ENCODE measurements around the gene NR0B2.
"Not testable (repeated sequence)": the region's sequence is repeated elsewhere in the genome, so short reads cannot be mapped to it uniquely, and the experiment has no call there.

Gene NR0B2, protein sequence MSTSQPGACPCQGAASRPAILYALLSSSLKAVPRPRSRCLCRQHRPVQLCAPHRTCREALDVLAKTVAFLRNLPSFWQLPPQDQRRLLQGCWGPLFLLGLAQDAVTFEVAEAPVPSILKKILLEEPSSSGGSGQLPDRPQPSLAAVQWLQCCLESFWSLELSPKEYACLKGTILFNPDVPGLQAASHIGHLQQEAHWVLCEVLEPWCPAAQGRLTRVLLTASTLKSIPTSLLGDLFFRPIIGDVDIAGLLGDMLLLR

DNA sequence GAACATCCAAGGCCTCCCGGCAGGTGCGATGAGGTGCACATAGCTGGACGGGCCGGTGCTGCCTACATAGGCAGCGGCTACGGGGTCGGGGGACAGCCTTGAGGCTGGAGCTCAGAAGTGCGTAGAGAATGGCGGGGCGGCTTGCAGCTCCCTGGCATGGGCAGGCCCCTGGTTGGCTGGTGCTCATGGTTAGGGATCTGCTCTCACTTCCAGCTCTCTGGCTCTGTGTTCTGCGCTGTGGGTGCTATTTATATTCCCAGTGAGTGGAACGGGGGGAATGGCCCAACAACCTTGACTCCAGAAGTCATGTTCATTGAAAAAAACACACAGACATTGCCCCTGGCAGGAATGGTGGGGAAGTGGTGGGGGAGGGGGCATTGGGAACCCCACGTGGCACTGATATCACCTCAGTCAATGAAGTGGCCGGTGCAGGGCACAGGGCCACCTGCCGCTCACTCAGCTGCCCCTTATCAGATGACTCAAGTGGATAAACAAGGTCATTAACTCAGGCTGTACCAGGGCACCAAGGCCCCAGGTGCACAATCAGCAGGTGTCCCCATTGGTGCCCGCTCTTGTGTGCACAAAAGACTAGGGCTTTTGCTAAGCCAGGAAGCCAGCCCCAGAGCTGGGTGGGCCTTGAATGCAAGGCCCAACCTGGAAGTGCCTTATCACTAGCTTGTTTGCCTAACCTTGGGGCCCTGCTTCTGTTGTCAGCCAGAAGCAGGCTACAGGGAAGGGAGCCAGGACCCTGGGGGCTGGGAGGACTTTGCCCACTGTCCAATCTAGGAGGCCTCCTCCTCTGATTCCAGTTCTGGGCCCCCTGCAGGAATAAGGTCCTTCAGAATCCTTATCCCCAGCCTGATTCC lies at the start of gene NR0B2:
NR0B2 (minus strand) TSS at position 222 of the 866 bp plus-strand sequence; CDS start at position 187, 35 bp downstream.
- no peak for DNase-seq

DNA sequence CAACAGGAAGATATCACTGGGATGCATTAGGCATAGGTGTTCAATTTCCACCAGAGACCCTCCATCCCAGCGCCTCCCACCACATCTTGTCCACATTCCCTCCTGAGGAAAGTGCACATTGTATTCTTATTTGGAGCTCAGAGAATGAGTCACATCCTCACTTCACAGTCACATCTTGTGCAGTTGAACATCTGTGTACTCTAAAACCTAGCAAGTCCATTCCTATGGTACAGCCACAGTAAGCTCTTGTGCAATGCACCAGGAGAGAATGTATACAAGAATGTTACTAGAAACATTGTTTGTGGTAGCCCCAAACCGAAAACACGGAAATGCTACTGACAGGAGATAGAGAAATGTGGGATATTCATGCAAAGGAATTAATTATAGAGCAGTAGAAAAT lies 48.1 kb upstream of the NR0B2 start:
- DNase-seq = no peak

DNA sequence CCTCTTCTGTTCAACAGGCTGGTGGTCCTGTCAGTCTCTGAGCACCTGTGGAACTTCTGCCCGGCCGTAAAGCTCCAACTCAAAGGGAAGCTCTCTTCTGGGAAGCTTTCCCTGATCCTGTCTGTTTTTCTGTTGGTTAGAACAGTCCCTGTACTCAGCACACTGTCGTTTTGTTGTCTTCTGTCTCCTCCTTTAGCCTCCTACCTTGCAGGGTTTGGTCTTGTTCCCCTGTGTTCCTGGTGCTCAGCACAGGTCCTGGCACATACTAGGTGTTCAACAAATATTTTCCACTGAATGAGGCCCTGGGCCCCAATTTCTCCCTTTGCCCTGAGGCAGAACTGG lies 46.8 kb upstream of the NR0B2 start:
- DNase-seq = no peak

DNA sequence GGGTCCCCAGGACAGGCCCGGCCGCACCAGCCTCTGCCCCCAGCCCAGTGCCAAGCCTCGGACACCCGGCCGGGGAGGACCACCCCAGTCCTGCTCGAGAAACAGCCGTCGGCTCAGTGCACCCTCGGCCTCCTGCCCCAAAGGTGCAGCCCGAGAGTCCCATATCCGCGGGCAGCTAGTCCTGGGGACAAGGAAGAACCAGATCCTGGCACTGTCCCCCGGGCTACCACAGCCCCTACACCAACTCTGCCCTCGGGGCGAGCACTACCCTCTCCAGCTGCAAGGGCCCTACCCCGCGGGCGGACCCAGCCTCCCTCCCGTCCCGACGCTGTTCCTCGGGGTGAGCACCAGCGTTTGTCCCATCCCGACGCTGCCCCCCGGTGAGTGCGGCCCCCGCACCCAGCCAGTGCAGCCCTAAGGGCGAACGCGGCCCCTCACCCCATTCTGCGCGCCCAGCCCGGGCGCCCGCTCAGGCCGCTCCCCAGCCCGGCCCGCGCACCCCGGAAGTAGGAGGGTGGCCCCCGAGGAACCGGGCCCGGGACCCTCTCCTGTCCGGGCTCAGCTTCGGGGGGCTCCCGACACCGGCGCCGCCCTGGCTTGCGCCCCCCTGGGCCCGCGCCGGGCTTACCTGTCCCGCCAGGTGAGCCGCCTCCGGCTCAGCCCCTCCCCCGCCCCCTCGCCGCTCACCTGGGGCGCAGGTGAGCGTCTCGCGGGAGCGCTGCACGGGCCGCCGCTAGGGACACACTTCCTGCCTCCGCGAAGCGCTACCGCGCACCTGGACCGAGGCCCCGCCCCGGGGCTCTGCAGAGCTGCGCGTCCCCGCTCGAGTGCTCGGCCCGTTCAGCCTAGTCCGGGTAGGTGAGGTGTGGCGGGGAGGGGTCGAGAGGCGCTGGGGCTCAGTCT lies 46.2 kb upstream of the NR0B2 start, which contains the start of gene KDF1:
KDF1 (minus strand) TSS at position 747 of the 903 bp plus-strand sequence. CDS start 8,088 bp downstream, outside the sequence.
- DNase-seq = peak; percentile 16

DNA sequence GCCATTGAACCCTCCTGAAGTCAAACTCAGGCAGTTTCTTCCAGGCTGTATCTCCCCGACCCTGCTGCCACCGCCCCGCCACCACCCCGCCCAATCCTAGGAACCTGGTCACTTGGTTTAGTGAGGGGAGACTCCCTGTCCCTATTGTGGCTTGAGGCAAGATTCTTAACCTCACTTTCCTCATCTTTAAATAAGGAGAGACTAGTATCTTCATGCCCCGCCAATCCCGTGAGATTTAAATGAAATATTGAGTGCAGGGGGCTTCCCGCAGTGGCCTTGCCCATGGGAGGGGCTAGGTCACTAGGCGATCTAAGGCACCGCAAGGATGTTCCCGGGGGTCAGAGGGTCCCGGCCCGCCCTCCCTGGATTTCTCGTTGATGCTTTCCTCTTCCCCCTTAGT lies 45.5 kb upstream of the NR0B2 start:
- no peak for DNase-seq

DNA sequence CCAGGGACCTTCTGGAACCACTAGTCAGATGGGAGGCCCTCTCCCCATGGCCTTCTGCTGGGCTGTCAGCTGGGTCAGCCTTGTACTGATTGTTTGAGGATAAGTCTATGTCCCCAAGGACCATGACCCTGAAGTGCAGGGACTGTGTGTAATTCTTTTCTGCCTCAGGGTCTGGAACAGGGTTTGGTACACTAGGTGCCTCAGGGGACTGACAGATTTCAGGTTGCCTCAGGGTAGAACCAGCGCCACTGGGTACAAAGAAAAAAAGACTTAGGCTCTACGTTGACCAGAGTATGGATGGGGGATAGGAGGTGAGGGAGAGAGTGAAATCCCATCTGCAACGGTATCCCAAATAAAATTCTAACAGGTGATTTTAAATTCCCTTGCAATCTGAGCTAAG lies 43.5 kb upstream of the NR0B2 start:
- no peak for DNase-seq

DNA sequence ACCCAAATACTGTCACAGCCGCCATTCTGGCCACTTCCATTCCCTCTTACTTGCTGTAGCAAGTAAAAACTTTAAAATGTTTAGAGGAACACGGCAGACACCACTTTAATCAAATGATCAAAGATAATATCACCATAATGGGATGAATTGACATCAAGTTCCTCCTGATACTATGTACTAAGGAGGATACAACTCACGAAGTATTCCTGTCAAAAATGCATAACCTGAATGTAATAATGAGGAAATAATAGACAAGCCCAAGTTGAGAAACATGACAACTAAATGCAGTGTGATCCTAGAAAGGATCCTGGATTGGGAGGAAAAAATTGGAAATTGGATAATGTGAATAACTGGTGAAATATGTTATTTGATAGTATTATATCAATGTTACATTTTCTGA lies 42.5 kb upstream of the NR0B2 start:
- DNase-seq = no peak

DNA sequence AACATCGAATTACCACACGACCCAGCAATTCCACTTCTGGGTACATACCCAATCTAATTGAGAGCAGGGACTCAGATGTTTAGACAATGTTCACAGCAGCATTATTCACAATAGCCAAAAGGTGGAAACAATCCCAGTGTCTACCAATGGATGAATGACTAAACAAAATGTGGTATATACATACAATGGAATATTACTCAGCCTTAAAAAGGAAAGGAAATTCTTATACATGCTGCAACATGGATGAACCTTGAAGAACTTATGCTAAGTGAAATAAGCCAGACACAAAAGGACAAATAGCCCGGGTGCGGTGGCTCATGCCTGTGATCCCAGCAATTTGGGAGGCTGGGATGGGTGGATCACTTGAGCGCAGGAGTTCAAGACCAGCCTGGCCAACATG lies 39.6 kb upstream of the NR0B2 start:
- no peak for DNase-seq

DNA sequence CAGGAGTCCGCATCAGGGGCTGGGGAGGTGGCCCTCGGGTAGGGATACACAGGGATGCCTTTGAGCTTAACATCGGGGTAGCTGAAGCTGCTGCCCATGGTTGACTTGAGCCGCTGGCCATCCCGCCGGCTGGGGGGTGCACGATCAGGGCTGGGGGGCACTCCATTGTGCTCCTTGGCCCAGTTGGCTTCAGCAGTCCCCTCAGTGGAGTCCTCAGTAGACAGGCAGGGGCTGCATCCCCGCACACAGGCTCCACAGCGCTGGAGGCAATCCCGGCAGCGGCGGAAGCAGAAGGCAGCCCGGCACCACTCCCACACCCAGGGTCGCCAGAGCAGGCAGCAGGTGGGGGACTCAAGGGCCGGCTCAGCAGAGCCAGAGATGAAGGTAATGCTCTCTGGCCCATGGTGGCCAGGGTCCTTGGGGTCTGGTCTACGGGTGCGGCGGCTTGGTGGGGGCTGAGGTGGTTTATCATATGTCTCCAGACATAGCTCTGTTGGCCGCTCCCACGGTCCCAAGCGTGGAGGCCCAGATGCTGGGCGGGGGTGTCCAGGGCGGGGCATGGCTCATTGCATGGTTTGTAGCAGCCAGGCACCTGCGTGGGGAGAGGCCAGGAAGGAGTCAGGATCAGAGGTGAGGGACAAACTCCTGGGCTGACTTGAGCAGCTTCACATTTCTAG lies 38.2 kb upstream of the NR0B2 start:
- no peak for DNase-seq

DNA sequence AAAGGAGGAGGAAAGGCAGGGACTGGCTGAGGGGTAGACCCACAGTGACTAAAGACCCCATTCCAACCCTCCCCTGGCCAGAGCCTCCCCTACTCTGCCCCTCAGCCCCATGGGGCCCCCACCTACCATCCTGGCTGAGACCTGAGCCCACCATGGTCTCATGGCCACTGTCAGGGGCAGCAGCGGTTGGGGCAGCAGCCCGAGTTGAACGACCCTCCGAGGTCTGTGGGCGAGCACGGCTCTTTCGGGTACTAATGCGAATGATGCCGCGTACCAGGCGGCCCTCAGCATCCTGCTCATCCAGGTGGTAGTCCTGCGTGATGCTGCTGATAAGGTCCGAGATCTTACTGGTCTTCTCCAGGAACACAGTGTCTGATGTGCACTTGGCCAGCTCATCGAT lies 37.4 kb upstream of the NR0B2 start:
- no peak for DNase-seq

DNA sequence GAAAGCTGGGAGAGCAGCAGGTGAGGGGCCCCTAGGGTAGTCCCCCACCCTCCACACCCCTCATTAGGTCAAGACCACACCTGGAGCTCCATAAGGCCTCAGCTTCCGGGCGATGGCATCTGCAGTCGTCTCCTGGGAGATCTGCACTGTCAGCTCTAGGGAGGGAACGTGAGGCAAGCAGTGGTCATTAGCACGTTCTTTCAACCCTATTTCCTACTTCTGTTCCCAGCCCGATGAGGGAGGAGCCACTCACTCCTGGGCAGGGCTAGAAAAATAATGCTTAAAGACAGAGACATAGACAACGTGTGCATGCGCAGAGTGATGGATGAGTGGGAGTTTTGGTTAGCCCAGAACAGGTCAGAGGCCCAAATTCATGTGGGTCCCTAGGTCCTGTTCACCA lies 36.8 kb upstream of the NR0B2 start:
- no peak for DNase-seq

DNA sequence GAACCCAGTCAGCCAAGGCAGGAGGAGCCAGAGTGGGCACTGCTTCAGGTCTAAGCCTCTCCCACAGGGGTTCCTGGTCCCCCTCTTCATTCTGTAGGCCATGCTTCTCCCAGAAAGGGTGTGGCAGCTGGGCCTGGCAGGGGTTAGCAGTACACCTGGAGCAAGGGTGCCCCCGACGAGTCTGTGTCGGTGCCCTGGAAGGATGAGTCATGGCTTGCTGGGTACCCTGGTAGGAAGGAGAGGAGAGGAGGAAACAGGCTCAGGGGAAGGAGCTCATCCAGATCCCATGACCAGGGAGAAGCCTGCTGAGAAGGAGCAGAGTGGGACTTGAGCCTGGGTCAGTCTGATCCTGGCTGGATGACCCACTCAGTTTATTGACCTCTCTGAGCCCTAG lies 36.1 kb upstream of the NR0B2 start:
- no peak for DNase-seq

DNA sequence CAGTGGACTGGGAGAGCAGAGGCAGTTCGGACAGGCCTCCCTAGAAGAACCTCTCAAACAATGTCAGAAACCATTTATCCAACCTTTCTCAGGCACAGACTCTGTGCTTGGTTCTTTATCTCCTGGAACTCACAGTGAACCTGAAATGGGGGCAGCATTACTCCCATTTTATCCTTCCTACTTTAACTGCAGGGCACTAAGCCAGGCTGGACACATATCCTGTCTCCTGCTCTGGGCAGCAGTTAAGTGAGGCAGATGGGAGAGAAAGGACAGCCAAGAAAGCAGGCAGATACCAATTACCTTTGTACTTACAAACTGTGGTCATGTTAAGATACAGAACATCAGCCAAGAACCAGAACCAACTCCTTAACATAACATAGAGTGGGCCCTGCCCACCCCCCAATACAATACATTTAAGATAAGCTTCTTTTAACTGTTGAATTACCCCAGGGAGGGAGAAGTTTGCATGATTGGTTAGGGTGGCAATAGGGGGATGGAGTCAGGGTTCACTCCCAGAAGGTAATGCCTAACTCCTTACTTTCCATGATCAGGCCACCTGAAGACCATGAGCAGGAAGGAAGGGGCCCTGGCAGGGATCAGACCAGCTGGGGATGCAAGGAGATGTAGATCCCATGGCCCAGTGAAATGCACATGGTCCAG lies 35.6 kb upstream of the NR0B2 start:
- DNase-seq = no peak

DNA sequence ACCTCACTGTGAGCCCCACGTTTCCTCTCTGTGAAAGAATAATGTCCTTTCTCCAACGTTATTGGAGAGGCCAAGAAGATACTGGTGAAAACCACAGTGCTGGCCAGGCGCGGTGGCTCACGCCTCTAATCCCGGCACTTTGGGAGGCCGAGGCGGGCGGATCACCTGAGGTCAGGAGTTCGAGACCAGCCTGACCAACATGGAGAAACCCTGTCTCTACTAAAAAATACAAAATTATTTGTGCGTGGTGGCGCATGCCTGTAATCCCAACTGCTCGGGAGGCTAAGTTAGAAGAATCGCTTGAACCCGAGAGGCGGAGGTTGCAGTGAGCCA lies 34.9 kb upstream of the NR0B2 start:
- DNase-seq = not testable (repeated sequence)

DNA sequence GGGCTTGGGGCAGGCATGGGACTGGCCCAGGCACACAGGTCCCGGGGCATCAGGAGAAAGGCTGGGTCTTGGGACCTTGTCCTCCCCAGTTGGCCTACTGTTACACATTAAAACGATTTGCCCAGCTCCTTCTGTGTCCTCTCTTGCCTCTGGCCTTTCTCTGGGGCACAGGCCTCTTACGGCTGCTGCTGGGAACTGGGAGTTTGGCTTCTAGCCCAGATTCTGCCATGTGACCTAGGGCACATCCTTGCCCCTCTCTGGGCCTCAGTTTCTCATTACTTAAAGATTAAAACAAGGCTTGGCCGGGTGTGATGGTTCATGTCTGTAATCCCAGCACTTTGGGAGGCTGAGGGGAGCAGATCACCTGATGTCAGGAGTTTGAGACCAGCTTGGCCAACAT lies 32.5 kb upstream of the NR0B2 start:
- DNase-seq = no peak

DNA sequence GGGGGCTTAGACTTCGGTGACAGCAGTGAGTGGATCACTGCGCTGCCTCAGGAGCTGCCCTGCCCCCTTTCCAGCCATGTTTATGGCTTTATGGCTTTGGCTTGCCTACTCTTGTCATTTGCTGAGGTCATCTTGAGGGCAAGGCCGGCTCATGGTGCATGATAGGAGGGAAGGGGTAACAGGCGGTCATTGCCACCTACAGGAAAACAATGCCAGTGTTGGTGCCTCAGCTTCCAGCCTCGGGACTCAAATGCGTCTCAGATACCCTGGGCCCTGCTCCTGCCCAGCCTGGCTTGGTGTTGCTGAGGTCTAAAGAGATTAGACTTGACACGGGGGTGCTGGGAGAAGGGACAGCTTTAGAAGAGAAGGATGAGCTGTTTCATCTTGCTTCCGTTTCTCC lies 32.0 kb upstream of the NR0B2 start:
- no peak for DNase-seq

DNA sequence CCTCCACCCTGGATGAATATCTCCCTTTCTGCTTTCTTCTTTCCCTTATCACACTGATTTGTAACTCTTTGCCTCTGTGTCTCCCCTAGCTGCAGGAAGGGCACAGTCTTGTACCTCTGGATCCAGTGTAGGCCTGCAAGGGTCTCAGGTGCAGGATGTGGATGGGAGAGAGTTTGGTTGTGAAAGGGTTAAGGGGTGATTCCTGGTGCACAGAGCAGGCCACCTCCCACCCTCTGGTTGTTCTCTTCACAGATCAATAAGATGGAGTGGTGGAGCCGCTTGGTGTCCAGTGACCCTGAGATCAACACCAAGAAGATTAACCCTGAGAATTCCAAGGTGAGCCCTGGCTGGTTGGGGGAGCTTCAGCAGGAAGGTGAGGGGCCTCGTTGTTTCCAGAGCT lies 31.4 kb upstream of the NR0B2 start:
- no peak for DNase-seq

DNA sequence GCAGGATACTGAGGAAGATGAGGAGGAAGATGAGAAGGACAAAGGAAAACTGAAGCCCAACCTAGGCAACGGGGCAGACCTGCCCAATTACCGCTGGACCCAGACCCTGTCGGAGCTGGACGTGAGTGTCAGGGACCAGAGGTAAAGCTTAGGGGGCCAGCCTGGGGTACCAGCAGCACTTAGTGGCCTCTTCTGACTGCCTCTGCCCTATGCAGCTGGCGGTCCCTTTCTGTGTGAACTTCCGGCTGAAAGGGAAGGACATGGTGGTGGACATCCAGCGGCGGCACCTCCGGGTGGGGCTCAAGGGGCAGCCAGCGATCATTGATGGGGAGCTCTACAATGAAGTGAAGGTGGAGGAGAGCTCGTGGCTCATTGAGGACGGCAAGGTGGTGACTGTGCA lies 28.9 kb upstream of the NR0B2 start:
- DNase-seq = no peak

DNA sequence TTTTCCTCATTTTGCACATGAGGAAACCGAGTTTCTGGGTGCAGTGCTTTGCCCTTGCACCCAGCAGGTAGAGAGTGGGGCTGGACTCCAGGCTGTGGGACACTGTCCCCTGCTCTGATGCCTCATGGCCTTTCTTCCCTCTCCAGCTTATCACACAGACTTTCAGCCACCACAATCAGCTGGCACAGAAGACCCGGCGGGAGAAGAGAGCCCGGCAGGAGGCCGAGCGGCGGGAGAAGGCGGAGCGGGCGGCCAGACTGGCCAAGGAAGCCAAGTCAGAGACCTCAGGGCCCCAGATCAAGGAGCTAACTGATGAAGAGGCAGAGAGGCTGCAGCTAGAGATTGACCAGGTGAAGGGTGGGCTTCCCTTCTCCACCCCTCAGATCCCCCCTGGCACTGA lies 27.5 kb upstream of the NR0B2 start:
- no peak for DNase-seq

DNA sequence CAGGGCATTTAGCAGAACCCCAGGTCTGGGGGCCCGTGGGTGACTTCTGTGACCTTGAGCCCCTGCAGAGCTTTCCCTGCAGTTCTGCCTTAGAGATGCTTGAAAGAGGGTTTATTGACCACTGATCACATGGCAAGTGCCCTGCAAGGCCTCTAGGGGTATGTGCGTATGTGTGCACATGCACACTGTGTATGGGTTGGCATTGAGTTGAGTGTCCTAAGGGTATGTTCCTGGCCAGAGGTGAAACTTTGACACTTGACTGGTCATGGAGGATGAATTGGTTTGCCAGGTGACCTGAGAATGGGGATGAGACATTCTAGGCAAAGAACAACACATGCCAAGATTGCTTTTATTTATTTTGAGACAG lies 24.9 kb upstream of the NR0B2 start:
- DNase-seq = no peak

DNA sequence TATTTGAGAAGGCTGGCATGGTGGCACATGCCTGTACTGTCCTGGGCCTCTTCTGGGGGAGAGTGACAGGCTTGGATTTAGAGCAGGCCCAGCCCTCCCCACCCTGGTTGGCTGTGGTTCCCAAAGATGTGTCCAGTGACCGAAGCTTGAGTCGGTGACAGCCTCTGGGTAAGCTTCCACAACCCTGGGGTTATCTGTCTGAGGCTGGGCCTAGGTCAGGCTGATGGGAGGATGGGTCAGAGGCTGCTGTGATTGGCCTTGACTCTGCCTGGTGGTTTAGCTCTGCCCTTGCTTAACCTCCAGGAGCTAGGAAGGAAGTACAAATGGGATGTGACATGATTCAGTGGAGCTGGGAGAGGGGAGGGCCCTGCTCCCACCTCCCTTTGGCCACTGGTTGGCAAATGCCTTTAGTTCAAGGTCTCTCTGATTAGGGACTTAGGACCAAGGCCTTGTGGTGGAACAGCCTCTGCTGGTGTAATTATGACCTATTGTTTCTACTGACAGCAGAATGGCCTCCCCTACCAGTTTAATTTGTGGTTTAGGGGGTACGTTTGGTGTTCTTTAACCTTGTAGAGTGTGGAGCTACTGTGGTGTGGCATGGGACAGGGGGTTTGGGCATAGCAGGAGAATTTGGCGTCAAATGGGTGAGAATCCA lies 24.4 kb upstream of the NR0B2 start:
- DNase-seq = no peak

DNA sequence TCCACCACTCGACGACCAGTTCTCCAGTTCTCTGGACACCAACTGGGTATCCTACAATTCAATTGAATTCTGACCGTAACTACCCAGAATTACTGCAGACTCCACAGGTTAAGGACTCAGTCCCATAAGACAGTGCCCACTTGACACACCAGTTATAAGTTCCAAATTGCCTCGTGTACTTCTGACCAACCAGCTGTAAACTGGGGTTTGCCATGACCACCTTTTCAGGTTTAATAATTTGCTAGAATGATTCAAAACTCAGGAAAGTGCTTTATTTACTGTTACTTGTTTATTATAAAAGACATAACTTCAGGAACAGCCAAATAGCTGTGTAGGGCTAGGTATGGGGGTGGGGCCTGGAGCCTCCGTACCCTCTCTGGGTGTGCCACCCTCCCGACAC lies 23.0 kb upstream of the NR0B2 start:
- DNase-seq = no peak
